Endothelial cell of umbilical vein (primary cell): ENCODE results near the gene GLUD1. TPM values are rescaled to one million over a fixed set of nuclear protein-coding genes. Genes with fewer than 3 reads are reported as not detected.
"Not testable (repeated sequence)": the region's sequence is repeated elsewhere in the genome, so short reads cannot be mapped to it uniquely, and the experiment has no call there.

ENCODE experiments used
- BruUV-seq: library from RNA; stranded (reverse); fragments of 400-500 nt; replicated peaks from 2 replicates; lab custom pipeline; 2021; lab: Mats Ljungman, UMichigan
- CTCF ChIA-PET: fragments of 300-600, 350-600 bp; sonication (Branson Sonifier 250); formaldehyde crosslinking; loops from one replicate; lab custom pipeline; 2021; ENCODE audit warnings: antibody characterized with exemption, inconsistent platforms; lab: Charles Lee
- POLR2A ChIA-PET: fragments of 300-600, 350-600 bp; sonication (Branson Sonifier 250); formaldehyde crosslinking; loops from one replicate; lab custom pipeline; 2021; ENCODE audit warnings: antibody characterized with exemption, inconsistent platforms; lab: Charles Lee
- DNase-seq: peaks from one replicate; pipeline ENCODE4 v3.0.0-alpha.2; 2011; ENCODE audit warnings: low read depth, low spot score
- FAIRE-seq: peaks from 2 replicates; lab custom pipeline; 2011; peaks lifted over from hg19 to GRCh38; lab: Jason Lieb, UNC
- H2AFZ ChIP-seq: 2 replicates; pipeline ENCODE4 v1.6.0; 2012; ENCODE audit warnings: low read depth, low read length, control low read depth, inconsistent platforms
- H3K27ac ChIP-seq: 2 replicates; pipeline ENCODE4 v1.5.1; 2011; ENCODE audit warnings: low read depth, mild to moderate bottlenecking, control low read depth, low read length, moderate library complexity; ENCODE audit not compliant: insufficient read depth
- H3K27me3 ChIP-seq, 2 experiments: 2 replicates each; pipeline versions ENCODE4 v1.6.0 to v1.6.1; 2011; ENCODE audit warnings: low read length in 2 of 2, mixed read lengths in 1 of 2; ENCODE audit not compliant: control insufficient read depth in 2 of 2, insufficient read depth in 2 of 2
- H3K36me3 ChIP-seq, 2 experiments: 2 replicates in 1 of 2; 3 replicates in 1 of 2; pipeline ENCODE4 v1.5.1; 2011; ENCODE audit warnings: low read length in 2 of 2, mild to moderate bottlenecking in 1 of 2, moderate library complexity in 1 of 2; ENCODE audit not compliant: control insufficient read depth in 2 of 2, insufficient read depth in 2 of 2; ENCODE audit errors: extremely low read depth in 1 of 2
- H3K4me1 ChIP-seq: 3 replicates; pipeline ENCODE4 v1.5.1; 2011; ENCODE audit warnings: mild to moderate bottlenecking, low read length; ENCODE audit not compliant: control insufficient read depth, insufficient read depth; ENCODE audit errors: extremely low read depth
- H3K4me2 ChIP-seq: 2 replicates; pipeline ENCODE4 v1.6.1; 2011; ENCODE audit warnings: low read length, control low read depth, mixed read lengths; ENCODE audit not compliant: insufficient read depth
- H3K4me3 ChIP-seq, 3 experiments: fragments of 200-600 bp in 1 of 3; sonication (generic), shearing (Covaris generic) in 1 of 3; replicated peaks in 1 of 3; 2 replicates each; pipeline ENCODE4 v1.5.1; 2011 to 2016; ENCODE audit warnings: control low read depth in 3 of 3, low read length in 3 of 3, mild to moderate bottlenecking in 2 of 3, inconsistent platforms in 1 of 3, low read depth in 1 of 3, moderate library complexity in 1 of 3; ENCODE audit not compliant: insufficient read depth in 1 of 3
- H3K79me2 ChIP-seq: 2 replicates; pipeline ENCODE4 v1.6.0; 2012; ENCODE audit warnings: low read length, inconsistent platforms; ENCODE audit not compliant: control insufficient read depth, insufficient read depth
- H3K9ac ChIP-seq: replicated peaks from 2 replicates; pipeline ENCODE3; 2011; ENCODE audit warnings: low read length, control low read depth; ENCODE audit not compliant: insufficient read depth; ENCODE audit errors: extremely low read depth
- H3K9me1 ChIP-seq: replicated peaks from 3 replicates; pipeline ENCODE4 v1.6.0; 2011; ENCODE audit warnings: mild to moderate bottlenecking, low read length; ENCODE audit not compliant: control insufficient read depth, insufficient read depth; ENCODE audit errors: extremely low read depth
- H3K9me3 ChIP-seq: replicated peaks from 2 replicates; pipeline ENCODE4 v1.5.1; 2012; ENCODE audit warnings: low read length, inconsistent platforms; ENCODE audit not compliant: control insufficient read depth, insufficient read depth
- H4K20me1 ChIP-seq: replicated peaks from 2 replicates; pipeline ENCODE3; 2011; ENCODE audit warnings: mild to moderate bottlenecking, low read length; ENCODE audit not compliant: control insufficient read depth, insufficient read depth; ENCODE audit errors: extremely low read depth
- CTCF ChIP-seq, 2 donors: IDR thresholded peaks; 1 replicate in 1 of 2; 2 replicates in 1 of 2; pipeline ENCODE4 v1.5.1; 2011; ENCODE audit warnings: low read length in 2 of 2, mild to moderate bottlenecking in 2 of 2, moderate library complexity in 2 of 2, control low read depth in 1 of 2, inconsistent platforms in 1 of 2, low read depth in 1 of 2; ENCODE audit not compliant: insufficient read depth in 1 of 2; ENCODE audit errors: extremely low read depth in 1 of 2
- EZH2 ChIP-seq: IDR thresholded peaks from 2 replicates; pipeline ENCODE4 v1.6.1; 2012; ENCODE audit warnings: borderline replicate concordance, low read depth, mild to moderate bottlenecking, moderate library complexity, low read length, inconsistent platforms; ENCODE audit not compliant: severe bottlenecking
- FOS ChIP-seq: IDR thresholded peaks from 2 replicates; pipeline ENCODE4 v1.6.1; 2011; ENCODE audit warnings: mild to moderate bottlenecking, low read length, moderate library complexity, borderline replicate concordance; ENCODE audit not compliant: insufficient read depth
- GATA2 ChIP-seq: IDR thresholded peaks from 2 replicates; pipeline ENCODE4 v1.7.0; 2011; ENCODE audit warnings: low read depth, mild to moderate bottlenecking, moderate library complexity, mixed read lengths, low read length; ENCODE audit not compliant: insufficient read length, insufficient read depth
- JUN ChIP-seq: IDR thresholded peaks from 2 replicates; pipeline ENCODE4 v1.6.1; 2011; ENCODE audit warnings: borderline replicate concordance, low read depth; ENCODE audit not compliant: insufficient read length, insufficient read depth
- MAX ChIP-seq: IDR thresholded peaks from 2 replicates; pipeline ENCODE4 v1.6.1; 2011; ENCODE audit not compliant: insufficient read depth, insufficient read length
- MYC ChIP-seq: IDR thresholded peaks from one replicate; pipeline ENCODE4 v1.6.1; 2011; ENCODE audit warnings: mild to moderate bottlenecking, low read depth, low read length
- POLR2A ChIP-seq: IDR thresholded peaks from 2 replicates; pipeline ENCODE4 v1.6.1; 2012; ENCODE audit warnings: low read depth, mild to moderate bottlenecking, control low read depth, low read length
- POLR2AphosphoS5 ChIP-seq: IDR thresholded peaks from 2 replicates; pipeline ENCODE4 v1.6.1; 2012; ENCODE audit warnings: low read depth, mild to moderate bottlenecking, control low read depth, low read length, moderate library complexity; ENCODE audit not compliant: insufficient read depth
- dilution Hi-C: fragments of 300-500 bp; cut with MboI; formaldehyde crosslinking; loops from one replicate; pipeline ENCODE4 v1.15.0; 2019; ENCODE audit warnings: low sequenced_read_pairs; ENCODE audit not compliant: extremely low pct_ligation_motif_present
- intact Hi-C: fragments of 100-400 bp; cut with micrococcal nuclease; formaldehyde crosslinking; loops from one replicate; pipeline ENCODE4 v1.10.0; 2022
- polyA plus RNA-seq, 4 experiments: library from polyadenylated mRNA; depleted of rRNA in 3 of 4; stranded (reverse) in 3 of 4; unstranded in 1 of 4; fragments of >200 nt; gene quantifications; 2 replicates each; pipeline versions ENCODE4 v1.2.1 to v1.2.3, GENCODE V29; 2011 to 2012; ENCODE audit warnings: missing spikeins in 1 of 4
- total RNA-seq: library from RNA; stranded (reverse); gene quantifications from 2 replicates; pipeline ENCODE4 v1.2.3, GENCODE V29; 2021

Gene GLUD1
- total and polyA plus RNA-seq, 2 donors (not counting 3 experiments of a cell fraction or from before 2014, with no cell fraction given) = 41.9 to 94.7 TPM

GRCh38 chr10:87007124-87007523 lies 87.5 kb downstream of the GLUD1 start:
- POLR2A ChIA-PET, H3K4me1 ChIP-seq, H3K27ac ChIP-seq, dilution Hi-C loops, H3K4me2 ChIP-seq, intact Hi-C loops, H4K20me1 ChIP-seq, H3K27me3 ChIP-seq, H3K36me3 ChIP-seq, H3K9me3 ChIP-seq, H3K4me3 ChIP-seq, BruUV-seq, H3K79me2 ChIP-seq, H3K9ac ChIP-seq, DNase-seq, FAIRE-seq, H3K9me1 ChIP-seq, CTCF ChIA-PET, H2AFZ ChIP-seq: not testable (repeated sequence)

- Histone ChIP-seq H3K79me2 (no peaks in the 10 kb centered on the region), H3K4me1 (no peaks in the 10 kb centered on the region), H3K27me3 (no peaks in the 10 kb centered on the region), H4K20me1 (no peaks in the 10 kb centered on the region), H3K9ac (no peak overlapping the region), H3K9me3 (no peaks in the 10 kb centered on the region), H3K9me1 (no peaks in the 10 kb centered on the region), H3K36me3 (no peaks in the 10 kb centered on the region), H3K4me3 (no peak overlapping the region), H3K27ac (no peak overlapping the region), H3K4me2 (no peak overlapping the region), H2AFZ (no peak overlapping the region)
- no peak for TF ChIP-seq FOS
- TF ChIP-seq JUN = no peak
- TF ChIP-seq GATA2 = no peak
- no peak for TF ChIP-seq POLR2A
- TF ChIP-seq EZH2 = no peak
- TF ChIP-seq CTCF (IDR thresholded peaks at IDR 0.05; ENCODE audit: extremely low read depth in 1 of 2, insufficient read depth in 1 of 2, low read depth in 1 of 2, low read length in 2 of 2) = no peak
- no peak for TF ChIP-seq MYC
- no peak for TF ChIP-seq MAX
- TF ChIP-seq POLR2AphosphoS5 = no peak
- FAIRE-seq (no peak), DNase-seq (peak; percentile 4)
- CTCF ChIA-PET = no interaction called here
- no TSS peak for BruUV-seq
- POLR2A ChIA-PET = no interaction called here
- intact Hi-C loops = no loop called here
- dilution Hi-C loops = no loop called here
Observed at GRCh38 chr10:87000491-87000890, 94.2 kb downstream of the GLUD1 start.
